Fibroblast of lung (primary cell): Measurements from ENCODE around the gene MRPS26. TPM values are rescaled to one million over a fixed set of nuclear protein-coding genes. Genes with fewer than 3 reads are reported as not detected.

ENCODE experiments used
- DNase-seq, 2 donors: peaks; one replicate each; pipeline versions ENCODE4 v3.0.0 to v3.0.0-alpha.2; 2010; ENCODE audit warnings: low read depth in 2 of 2
- H2AFZ ChIP-seq: 2 replicates; pipeline ENCODE4 v1.5.1; 2012; ENCODE audit warnings: low read length, control low read depth, inconsistent platforms
- H3K27ac ChIP-seq: 2 replicates; pipeline ENCODE4 v1.5.1; 2011; ENCODE audit warnings: low read length, control low read depth; ENCODE audit not compliant: insufficient read depth
- H3K27me3 ChIP-seq: 2 replicates; pipeline ENCODE4 v1.5.1; 2011; ENCODE audit warnings: mild to moderate bottlenecking, low read length; ENCODE audit not compliant: control insufficient read depth, insufficient read depth
- H3K36me3 ChIP-seq: 2 replicates; pipeline ENCODE4 v1.5.1; 2011; ENCODE audit warnings: low read length; ENCODE audit not compliant: control insufficient read depth, insufficient read depth
- H3K4me1 ChIP-seq: 2 replicates; pipeline ENCODE4 v1.5.1; 2011; ENCODE audit warnings: low read length; ENCODE audit not compliant: control insufficient read depth, insufficient read depth; ENCODE audit errors: extremely low read depth
- H3K4me2 ChIP-seq: 2 replicates; pipeline ENCODE4 v1.5.1; 2011; ENCODE audit warnings: low read length, control low read depth; ENCODE audit not compliant: insufficient read depth; ENCODE audit errors: extremely low read depth
- H3K4me3 ChIP-seq, 4 experiments: fragments of 200-600 bp in 1 of 4; sonication (generic) in 1 of 4; replicated peaks in 1 of 4; 2 replicates each; pipeline ENCODE4 v1.5.1; 2011 to 2016; ENCODE audit warnings: low read length in 4 of 4, low read depth in 3 of 4, mild to moderate bottlenecking in 3 of 4, control low read depth in 2 of 4, inconsistent platforms in 1 of 4, mixed read lengths in 1 of 4; ENCODE audit not compliant: insufficient read depth in 1 of 4; ENCODE audit errors: control extremely low read depth in 1 of 4
- H3K79me2 ChIP-seq: 2 replicates; pipeline ENCODE4 v1.5.1; 2012; ENCODE audit warnings: mild to moderate bottlenecking, low read length, inconsistent platforms; ENCODE audit not compliant: control insufficient read depth, insufficient read depth
- H3K9ac ChIP-seq: 2 replicates; pipeline ENCODE4 v1.5.1; 2011; ENCODE audit warnings: mild to moderate bottlenecking, low read length, control low read depth; ENCODE audit not compliant: insufficient read depth
- H3K9me3 ChIP-seq: 2 replicates; pipeline ENCODE4 v1.5.1; 2012; ENCODE audit warnings: low read depth, low read length; ENCODE audit not compliant: control insufficient read depth, insufficient read depth
- H4K20me1 ChIP-seq: 2 replicates; pipeline ENCODE4 v1.5.1; 2011; ENCODE audit warnings: low read length; ENCODE audit not compliant: control insufficient read depth, insufficient read depth; ENCODE audit errors: extremely low read depth
- EZH2 ChIP-seq: IDR thresholded peaks from 2 replicates; pipeline ENCODE4 v1.5.1; 2012; ENCODE audit warnings: low read length, control low read depth, mild to moderate bottlenecking; ENCODE audit errors: missing control alignments
- polyA plus RNA-seq, 2 donors: library from polyadenylated mRNA; depleted of rRNA in 1 of 2; stranded (reverse) in 1 of 2; unstranded in 1 of 2; fragments of >200 nt; gene quantifications; 2 replicates each; pipeline ENCODE4 v1.2.1, GENCODE V29; 2011 to 2012; ENCODE audit warnings: missing spikeins in 1 of 2
- total RNA-seq: library from RNA; depleted of rRNA; stranded (reverse); fragments of >200 nt; gene quantifications from 2 replicates; pipeline ENCODE4 v1.2.1, GENCODE V29; 2014
- TF ChIP-seq, protein P1 (sequence below), 2 donors: IDR thresholded peaks in 1 of 2; conservative IDR thresholded peaks in 1 of 2; 1 replicate in 1 of 2; 2 replicates in 1 of 2; pipeline ENCODE4 v1.5.1; 2011 to 2012; ENCODE audit warnings: low read length in 2 of 2, control low read depth in 1 of 2, inconsistent platforms in 1 of 2, low read depth in 1 of 2, mild to moderate bottlenecking in 1 of 2

The MRPS26 gene
- total and polyA plus RNA-seq, 2 donors (not counting 1 experiment from before 2014, with no cell fraction given) = 16.1 to 37.0 TPM

- no peak overlapping the region for H3K9ac ChIP-seq
- H3K9me3 ChIP-seq = no peaks in the 10 kb centered on the region
- H2AFZ ChIP-seq = no peak overlapping the region
- H3K4me3 ChIP-seq = no peak overlapping the region
- H3K4me1 ChIP-seq = peaks cover 10% of the 10 kb centered on the region
- no peaks in the 10 kb centered on the region for H4K20me1 ChIP-seq
- no peak for DNase-seq
- H3K4me2 ChIP-seq = no peak overlapping the region
- no peak overlapping the region for H3K27ac ChIP-seq
- TF ChIP-seq, protein P1, sequence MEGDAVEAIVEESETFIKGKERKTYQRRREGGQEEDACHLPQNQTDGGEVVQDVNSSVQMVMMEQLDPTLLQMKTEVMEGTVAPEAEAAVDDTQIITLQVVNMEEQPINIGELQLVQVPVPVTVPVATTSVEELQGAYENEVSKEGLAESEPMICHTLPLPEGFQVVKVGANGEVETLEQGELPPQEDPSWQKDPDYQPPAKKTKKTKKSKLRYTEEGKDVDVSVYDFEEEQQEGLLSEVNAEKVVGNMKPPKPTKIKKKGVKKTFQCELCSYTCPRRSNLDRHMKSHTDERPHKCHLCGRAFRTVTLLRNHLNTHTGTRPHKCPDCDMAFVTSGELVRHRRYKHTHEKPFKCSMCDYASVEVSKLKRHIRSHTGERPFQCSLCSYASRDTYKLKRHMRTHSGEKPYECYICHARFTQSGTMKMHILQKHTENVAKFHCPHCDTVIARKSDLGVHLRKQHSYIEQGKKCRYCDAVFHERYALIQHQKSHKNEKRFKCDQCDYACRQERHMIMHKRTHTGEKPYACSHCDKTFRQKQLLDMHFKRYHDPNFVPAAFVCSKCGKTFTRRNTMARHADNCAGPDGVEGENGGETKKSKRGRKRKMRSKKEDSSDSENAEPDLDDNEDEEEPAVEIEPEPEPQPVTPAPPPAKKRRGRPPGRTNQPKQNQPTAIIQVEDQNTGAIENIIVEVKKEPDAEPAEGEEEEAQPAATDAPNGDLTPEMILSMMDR (conservative IDR thresholded peaks at IDR 0.05 in 1 of 2, IDR thresholded peaks at IDR 0.05 in 1 of 2; ENCODE audit: low read depth in 1 of 2, low read length in 2 of 2) = no peak
- no peak for TF ChIP-seq EZH2
- H3K79me2 ChIP-seq = no peaks in the 10 kb centered on the region
- no peaks in the 10 kb centered on the region for H3K27me3 ChIP-seq
- H3K36me3 ChIP-seq = peaks cover 23% of the 10 kb centered on the region
Observed at GRCh38 chr20:3040086-3040485, 5.8 kb upstream of the MRPS26 start.

GRCh38 chr20:3041854-3042409, 3.9 kb upstream of the MRPS26 start:
- Histone ChIP-seq H3K36me3 (peaks cover 16% of the 10 kb centered on the region), H3K27me3 (no peaks in the 10 kb centered on the region), H3K9me3 (no peaks in the 10 kb centered on the region), H3K4me3 (peak overlapping the region in 2 of 4 experiments; percentile 20 to 41), H2AFZ (no peak overlapping the region), H3K4me2 (peak overlapping the region; percentile 4), H3K27ac (no peak overlapping the region), H4K20me1 (no peaks in the 10 kb centered on the region), H3K4me1 (peaks cover 11% of the 10 kb centered on the region), H3K9ac (no peak overlapping the region), H3K79me2 (peaks cover 5% of the 10 kb centered on the region)
- TF ChIP-seq, protein P1 (conservative IDR thresholded peaks at IDR 0.05 in 1 of 2, IDR thresholded peaks at IDR 0.05 in 1 of 2; ENCODE audit: low read depth in 1 of 2, low read length in 2 of 2) = no peak
- TF ChIP-seq EZH2 = no peak
- peak; percentile 6 to 61 for DNase-seq

- Histone ChIP-seq H3K27ac (peak overlapping the region; percentile 9), H3K4me1 (peaks cover 11% of the 10 kb centered on the region), H3K9ac (no peak overlapping the region), H3K36me3 (peaks cover 12% of the 10 kb centered on the region), H3K79me2 (peaks cover 7% of the 10 kb centered on the region), H3K4me3 (no peak overlapping the region), H4K20me1 (no peaks in the 10 kb centered on the region), H2AFZ (no peak overlapping the region), H3K27me3 (no peaks in the 10 kb centered on the region), H3K4me2 (no peak overlapping the region), H3K9me3 (no peaks in the 10 kb centered on the region)
- DNase-seq = peak in 1 of 2 donors; percentile 85
- no peak for TF ChIP-seq EZH2
- TF ChIP-seq, protein P1 (conservative IDR thresholded peaks at IDR 0.05 in 1 of 2, IDR thresholded peaks at IDR 0.05 in 1 of 2; ENCODE audit: low read depth in 1 of 2, low read length in 2 of 2) = no peak
Observed at GRCh38 chr20:3042625-3043024, 3.2 kb upstream of the MRPS26 start.
